GM18909 (cell line): Measurements from ENCODE around the gene INTU.

ENCODE experiments used
- ATAC-seq: cut with Tn5 transposase; IDR thresholded peaks from one replicate; pipeline ENCODE4 v1.9.1; 2021; ENCODE audit warnings: mild to moderate bottlenecking; ENCODE audit not compliant: unreplicated experiment, poor library complexity

Gene INTU

GRCh38 chr4:127734976-127735375 lies 102.2 kb downstream of the INTU start:
- no peak for ATAC-seq

GRCh38 chr4:127737295-127737694 lies 104.5 kb downstream of the INTU start:
- no peak for ATAC-seq

- ATAC-seq, result no peak
Measured at GRCh38 chr4:127741247-127741646, 108.5 kb downstream of the INTU start.

- no peak for ATAC-seq
Measured at GRCh38 chr4:127747883-127748282, 115.1 kb downstream of the INTU start.

- ATAC-seq, result no peak
Measured at GRCh38 chr4:127748957-127749356, 116.2 kb downstream of the INTU start.

- ATAC-seq, result no peak
Measured at GRCh38 chr4:127756906-127757305, 124.1 kb downstream of the INTU start.

- peak; percentile 92 for ATAC-seq
Measured at GRCh38 chr4:127759228-127759820, 126.6 kb downstream of the INTU start.

GRCh38 chr4:127759893-127760292 lies 127.1 kb downstream of the INTU start:
- ATAC-seq, result peak; percentile 9

GRCh38 chr4:127771535-127772275 lies 138.9 kb downstream of the INTU start:
- ATAC-seq, result no peak

GRCh38 chr4:127772769-127773671 lies 140.3 kb downstream of the INTU start:
- no peak for ATAC-seq

GRCh38 chr4:127775843-127776242 lies 143.1 kb downstream of the INTU start:
- ATAC-seq, result peak; percentile 53
